ENCODE measurements around the gene EME2.

Gene EME2

GRCh38 chr16:1746693-1747195 is 25.9 kb upstream of the EME2 start:
- H3K36me3 ChIP-seq (ENCODE audit: insufficient read depth, insufficient read length, low read length): peaks cover 58% of the 10 kb centered on the region
- H3K9me3 ChIP-seq (ENCODE audit: insufficient read depth, low read length): no peaks in the 10 kb centered on the region
- H3K27me3 ChIP-seq (ENCODE audit: insufficient read depth, insufficient read length): no peaks in the 10 kb centered on the region
- peak overlapping the region; percentile 74 for H3K9ac ChIP-seq (ENCODE audit: insufficient read length, low read depth)
- peaks cover 29% of the 10 kb centered on the region for H3K4me1 ChIP-seq (ENCODE audit: insufficient read depth, insufficient read length)
- DNase-seq (ENCODE audit: low read depth, low spot score): no peak
- TF ChIP-seq SUZ12 (IDR thresholded peaks at IDR 0.05; ENCODE audit: extremely low read depth, insufficient read depth, insufficient read length): no peak
- TF ChIP-seq ZNF274 (IDR thresholded peaks at IDR 0.05; ENCODE audit: low read depth, low read length): no peak
- TF ChIP-seq YY1 (IDR thresholded peaks at IDR 0.05; ENCODE audit: insufficient read depth, insufficient read length): no peak
- no peak overlapping the region for H3K4me3 ChIP-seq (ENCODE audit: insufficient read length, low read depth)

GRCh38 chr16:1747934-1748333 is 24.7 kb upstream of the EME2 start:
- Histone ChIP-seq H3K9ac (ENCODE audit: insufficient read length, low read depth) (no peak overlapping the region), H3K9me3 (ENCODE audit: insufficient read depth, low read length) (no peaks in the 10 kb centered on the region), H3K36me3 (ENCODE audit: insufficient read depth, insufficient read length, low read length) (peaks cover 64% of the 10 kb centered on the region), H3K4me3 (ENCODE audit: insufficient read length, low read depth) (no peak overlapping the region), H3K27me3 (ENCODE audit: insufficient read depth, insufficient read length) (no peaks in the 10 kb centered on the region), H3K4me1 (ENCODE audit: insufficient read depth, insufficient read length) (peaks cover 29% of the 10 kb centered on the region)
- no peak for DNase-seq (ENCODE audit: low read depth, low spot score)
- TF ChIP-seq ZNF274 (IDR thresholded peaks at IDR 0.05; ENCODE audit: low read depth, low read length) (no peak), SUZ12 (IDR thresholded peaks at IDR 0.05; ENCODE audit: extremely low read depth, insufficient read depth, insufficient read length) (no peak), YY1 (IDR thresholded peaks at IDR 0.05; ENCODE audit: insufficient read depth, insufficient read length) (no peak)

GRCh38 chr16:1749152-1750117 is 23.2 kb upstream of the EME2 start:
- TF ChIP-seq YY1 (IDR thresholded peaks at IDR 0.05; ENCODE audit: insufficient read depth, insufficient read length): no peak
- TF ChIP-seq ZNF274 (IDR thresholded peaks at IDR 0.05; ENCODE audit: low read depth, low read length): no peak
- TF ChIP-seq SUZ12 (IDR thresholded peaks at IDR 0.05; ENCODE audit: extremely low read depth, insufficient read depth, insufficient read length): no peak
- H3K4me3 ChIP-seq (ENCODE audit: insufficient read length, low read depth): no peak overlapping the region
- no peak overlapping the region for H3K9ac ChIP-seq (ENCODE audit: insufficient read length, low read depth)
- H3K9me3 ChIP-seq (ENCODE audit: insufficient read depth, low read length): no peaks in the 10 kb centered on the region
- DNase-seq (ENCODE audit: low read depth, low spot score): no peak
- H3K4me1 ChIP-seq (ENCODE audit: insufficient read depth, insufficient read length): peaks cover 25% of the 10 kb centered on the region
- H3K36me3 ChIP-seq (ENCODE audit: insufficient read depth, insufficient read length, low read length): peaks cover 55% of the 10 kb centered on the region
- H3K27me3 ChIP-seq (ENCODE audit: insufficient read depth, insufficient read length): no peaks in the 10 kb centered on the region

GRCh38 chr16:1751946-1752345 is 20.7 kb upstream of the EME2 start:
- no peak overlapping the region for H3K9ac ChIP-seq (ENCODE audit: insufficient read length, low read depth)
- no peaks in the 10 kb centered on the region for H3K27me3 ChIP-seq (ENCODE audit: insufficient read depth, insufficient read length)
- H3K4me1 ChIP-seq (ENCODE audit: insufficient read depth, insufficient read length): peaks cover 7% of the 10 kb centered on the region
- TF ChIP-seq YY1 (IDR thresholded peaks at IDR 0.05; ENCODE audit: insufficient read depth, insufficient read length): no peak
- TF ChIP-seq ZNF274 (IDR thresholded peaks at IDR 0.05; ENCODE audit: low read depth, low read length): no peak
- no peak for TF ChIP-seq SUZ12 (IDR thresholded peaks at IDR 0.05; ENCODE audit: extremely low read depth, insufficient read depth, insufficient read length)
- no peak overlapping the region for H3K4me3 ChIP-seq (ENCODE audit: insufficient read length, low read depth)
- DNase-seq (ENCODE audit: low read depth, low spot score): no peak
- H3K9me3 ChIP-seq (ENCODE audit: insufficient read depth, low read length): no peaks in the 10 kb centered on the region
- H3K36me3 ChIP-seq (ENCODE audit: insufficient read depth, insufficient read length, low read length): peaks cover 70% of the 10 kb centered on the region

- H3K4me1 ChIP-seq (ENCODE audit: insufficient read depth, insufficient read length): peaks cover 2% of the 10 kb centered on the region
- H3K9me3 ChIP-seq (ENCODE audit: insufficient read depth, low read length): no peaks in the 10 kb centered on the region
- H3K9ac ChIP-seq (ENCODE audit: insufficient read length, low read depth): no peak overlapping the region
- H3K36me3 ChIP-seq (ENCODE audit: insufficient read depth, insufficient read length, low read length): peaks cover 68% of the 10 kb centered on the region
- no peaks in the 10 kb centered on the region for H3K27me3 ChIP-seq (ENCODE audit: insufficient read depth, insufficient read length)
- TF ChIP-seq SUZ12 (IDR thresholded peaks at IDR 0.05; ENCODE audit: extremely low read depth, insufficient read depth, insufficient read length) (no peak), ZNF274 (IDR thresholded peaks at IDR 0.05; ENCODE audit: low read depth, low read length) (no peak), YY1 (IDR thresholded peaks at IDR 0.05; ENCODE audit: insufficient read depth, insufficient read length) (no peak)
- no peak overlapping the region for H3K4me3 ChIP-seq (ENCODE audit: insufficient read length, low read depth)
- no peak for DNase-seq (ENCODE audit: low read depth, low spot score)
These were observed 19.8 kb upstream of the EME2 start for GRCh38 chr16:1752853-1753252.

- H3K9ac ChIP-seq (ENCODE audit: insufficient read length, low read depth): no peak overlapping the region
- no peak overlapping the region for H3K4me3 ChIP-seq (ENCODE audit: insufficient read length, low read depth)
- H3K36me3 ChIP-seq (ENCODE audit: insufficient read depth, insufficient read length, low read length): peaks cover 64% of the 10 kb centered on the region
- no peaks in the 10 kb centered on the region for H3K9me3 ChIP-seq (ENCODE audit: insufficient read depth, low read length)
- no peak for DNase-seq (ENCODE audit: low read depth, low spot score)
- peaks cover 2% of the 10 kb centered on the region for H3K4me1 ChIP-seq (ENCODE audit: insufficient read depth, insufficient read length)
- TF ChIP-seq ZNF274 (IDR thresholded peaks at IDR 0.05; ENCODE audit: low read depth, low read length) (no peak), YY1 (IDR thresholded peaks at IDR 0.05; ENCODE audit: insufficient read depth, insufficient read length) (no peak), SUZ12 (IDR thresholded peaks at IDR 0.05; ENCODE audit: extremely low read depth, insufficient read depth, insufficient read length) (no peak)
- no peaks in the 10 kb centered on the region for H3K27me3 ChIP-seq (ENCODE audit: insufficient read depth, insufficient read length)
These were observed 18.4 kb upstream of the EME2 start for GRCh38 chr16:1754204-1754603.
